Thyroid gland (tissue), 4 donors: Measurements from ENCODE around the gene GNAI2.

Experiments
- CTCF ChIP-seq, 6 experiments: fragments of 200-600 bp in 3 of 6; fragments of 450-650 bp in 3 of 6; sonication (generic) in 3 of 6; IDR thresholded peaks; one replicate each; pipeline ENCODE4 v1.5.1; 2016 to 2019; ENCODE audit warnings: antibody characterized with exemption in 6 of 6, mild to moderate bottlenecking in 2 of 6, inconsistent platforms in 1 of 6, moderate library complexity in 1 of 6
- POLR2A ChIP-seq, 2 donors: fragments of 450-650 bp; IDR thresholded peaks; one replicate each; pipeline ENCODE4 v1.6.1; 2017; ENCODE audit warnings: antibody characterized with exemption in 2 of 2, mild to moderate bottlenecking in 2 of 2, moderate library complexity in 1 of 2

- TF ChIP-seq CTCF (IDR thresholded peaks at IDR 0.05) = no peak
- TF ChIP-seq POLR2A (IDR thresholded peaks at IDR 0.05) = no peak
These were observed 5.2 kb downstream of the GNAI2 start for GRCh38 chr3:50241163-50241562.
